GM19351 (cell line): ENCODE measurements around the gene MUCL1.
"Not testable (repeated sequence)": the region's sequence is repeated elsewhere in the genome, so short reads cannot be mapped to it uniquely, and the experiment has no call there.

Experiments
- ATAC-seq: cut with Tn5 transposase; IDR thresholded peaks from one replicate; pipeline ENCODE4 v1.9.1; 2021; ENCODE audit warnings: mild to moderate bottlenecking, moderate library complexity; ENCODE audit not compliant: unreplicated experiment

Gene MUCL1

GRCh38 chr12:54853933-54854538, at the start of gene MUCL1:
MUCL1 (plus strand) TSS chr12:54854516; CDS start chr12:54854583, 67 bp downstream.
- peak; percentile 98 for ATAC-seq

- ATAC-seq: no peak
These were observed 32.6 kb upstream of the MUCL1 start for GRCh38 chr12:54821676-54822075.

- no peak for ATAC-seq
These were observed 29.9 kb upstream of the MUCL1 start for GRCh38 chr12:54824402-54824801.

GRCh38 chr12:54829511-54829910, 24.8 kb upstream of the MUCL1 start:
- ATAC-seq: no peak

- ATAC-seq: no peak
These were observed 24.1 kb upstream of the MUCL1 start for GRCh38 chr12:54830199-54830598.

- ATAC-seq: no peak
These were observed 22.7 kb upstream of the MUCL1 start for GRCh38 chr12:54831631-54832030.

- no peak for ATAC-seq
These were observed 14.0 kb upstream of the MUCL1 start for GRCh38 chr12:54840244-54840865.

- no peak for ATAC-seq
These were observed 3.1 kb downstream of the MUCL1 start for GRCh38 chr12:54857406-54857805.

- ATAC-seq: no peak
These were observed 4.2 kb downstream of the MUCL1 start for GRCh38 chr12:54858562-54858961.

GRCh38 chr12:54859502-54859901, 5.2 kb downstream of the MUCL1 start:
- no peak for ATAC-seq

GRCh38 chr12:54861927-54862326, 7.6 kb downstream of the MUCL1 start:
- no peak for ATAC-seq

GRCh38 chr12:54863948-54864618, 9.8 kb downstream of the MUCL1 start:
- no peak for ATAC-seq

GRCh38 chr12:54865683-54866324, 11.5 kb downstream of the MUCL1 start:
- no peak for ATAC-seq

GRCh38 chr12:54868690-54869089, 14.4 kb downstream of the MUCL1 start:
- ATAC-seq: no peak

GRCh38 chr12:54870048-54870447, 15.7 kb downstream of the MUCL1 start:
- ATAC-seq: no peak

- no peak for ATAC-seq
These were observed 16.3 kb downstream of the MUCL1 start for GRCh38 chr12:54870617-54871016.

GRCh38 chr12:54879150-54879549, 24.8 kb downstream of the MUCL1 start:
- no peak for ATAC-seq

GRCh38 chr12:54879579-54879978, 25.3 kb downstream of the MUCL1 start:
- no peak for ATAC-seq

- no peak for ATAC-seq
These were observed 27.8 kb downstream of the MUCL1 start for GRCh38 chr12:54882079-54882478.

GRCh38 chr12:54882597-54882996, 28.3 kb downstream of the MUCL1 start:
- ATAC-seq: not testable (repeated sequence)

- not testable (repeated sequence) for ATAC-seq
These were observed 34.1 kb downstream of the MUCL1 start for GRCh38 chr12:54888428-54888827.

- no peak for ATAC-seq
These were observed 36.0 kb downstream of the MUCL1 start for GRCh38 chr12:54890339-54890738.
